NCI-H524 (cell line): ENCODE measurements around the gene TLE6.
"Not testable (repeated sequence)": the region's sequence is repeated elsewhere in the genome, so short reads cannot be mapped to it uniquely, and the experiment has no call there.

Experiments used
- DNase-seq, 2 experiments: peaks; one replicate each; lab custom pipeline; 2025; lab: John Stamatoyannopoulos, UW

The TLE6 gene

GRCh38 chr19:2977001-2977745 is at the start of gene TLE6:
TSS of gene TLE6 (plus strand) at chr19:2977564. CDS start at chr19:2978234, 670 bp downstream.
- peak; percentile 95 to 98 for DNase-seq

DNA sequence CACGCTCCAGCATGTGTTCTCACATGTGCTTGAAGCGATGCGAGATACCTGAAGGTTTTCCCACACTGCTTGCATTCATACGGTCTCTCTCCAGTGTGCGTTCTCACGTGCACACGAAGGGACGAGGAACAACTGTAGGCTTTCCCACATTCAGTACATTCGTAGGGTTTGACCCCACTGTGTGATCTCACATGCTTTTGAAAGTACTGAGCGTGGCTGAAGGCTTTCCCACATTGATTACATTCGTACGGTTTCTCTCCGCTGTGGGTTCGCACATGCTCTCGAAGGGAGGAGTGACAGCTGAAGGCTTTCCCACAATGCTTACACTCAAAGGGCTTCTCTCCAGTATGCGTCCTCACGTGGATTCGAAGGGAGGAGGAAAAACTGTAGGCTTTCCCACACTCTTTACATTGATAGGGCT is 43.9 kb upstream of the TLE6 start:
- no peak for DNase-seq

- DNase-seq = not testable (repeated sequence)
These were observed 41.5 kb upstream of the TLE6 start for GRCh38 chr19:2935863-2936262.

- no peak for DNase-seq
These were observed 34.3 kb upstream of the TLE6 start for GRCh38 chr19:2942928-2943640.

- no peak for DNase-seq
These were observed 33.0 kb upstream of the TLE6 start for GRCh38 chr19:2944403-2944774.

DNA sequence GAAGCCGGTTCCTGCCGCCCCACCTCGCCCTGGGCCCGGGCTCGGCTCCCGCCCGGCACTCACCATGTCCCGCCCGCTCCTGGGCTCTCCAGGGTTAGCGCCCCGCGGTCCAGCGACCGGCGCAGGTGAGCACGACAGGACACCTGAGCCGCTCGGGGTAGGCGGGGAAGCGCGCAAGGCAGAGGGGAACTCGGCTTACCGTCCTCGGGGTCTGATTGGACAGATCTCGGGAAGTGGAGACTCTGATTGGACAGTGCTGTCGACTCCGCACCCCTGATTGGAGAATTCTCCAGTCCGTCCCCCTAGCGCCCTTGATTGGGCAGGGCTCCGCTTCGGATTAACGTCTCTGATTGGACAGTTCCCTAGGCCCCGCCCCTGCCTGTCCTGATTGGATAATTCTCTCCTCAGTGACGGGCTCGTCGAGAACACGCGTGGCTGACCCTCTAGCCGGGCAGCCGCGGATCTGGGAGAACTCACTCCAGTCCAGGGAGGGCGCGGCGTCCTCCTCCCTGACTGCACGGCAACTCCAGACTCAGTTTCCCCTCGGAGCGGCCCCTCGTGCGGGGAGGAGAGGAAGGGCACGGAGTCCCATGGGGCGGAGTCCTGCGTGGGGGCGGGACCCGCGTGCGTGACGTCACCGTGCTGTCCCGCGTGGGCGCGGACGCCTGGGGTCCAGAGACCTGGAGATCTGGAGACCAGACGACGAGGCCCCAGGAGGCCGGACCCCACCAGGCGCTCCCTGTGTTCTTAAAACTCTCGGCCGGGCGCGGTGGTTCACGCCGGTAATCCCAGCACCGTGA is 32.4 kb upstream of the TLE6 start, which contains the start of gene ZNF77:
Gene ZNF77 (minus strand): TSS at position 197 of the 800 bp plus-strand sequence. CDS start 131 bp downstream, at position 66.
- peak; percentile 100 for DNase-seq

- no peak for DNase-seq
These were observed 31.7 kb upstream of the TLE6 start for GRCh38 chr19:2945575-2946184.

GRCh38 chr19:2949939-2950285 is 27.5 kb upstream of the TLE6 start:
- peak in 1 of 2 experiments; percentile 51 for DNase-seq

DNA sequence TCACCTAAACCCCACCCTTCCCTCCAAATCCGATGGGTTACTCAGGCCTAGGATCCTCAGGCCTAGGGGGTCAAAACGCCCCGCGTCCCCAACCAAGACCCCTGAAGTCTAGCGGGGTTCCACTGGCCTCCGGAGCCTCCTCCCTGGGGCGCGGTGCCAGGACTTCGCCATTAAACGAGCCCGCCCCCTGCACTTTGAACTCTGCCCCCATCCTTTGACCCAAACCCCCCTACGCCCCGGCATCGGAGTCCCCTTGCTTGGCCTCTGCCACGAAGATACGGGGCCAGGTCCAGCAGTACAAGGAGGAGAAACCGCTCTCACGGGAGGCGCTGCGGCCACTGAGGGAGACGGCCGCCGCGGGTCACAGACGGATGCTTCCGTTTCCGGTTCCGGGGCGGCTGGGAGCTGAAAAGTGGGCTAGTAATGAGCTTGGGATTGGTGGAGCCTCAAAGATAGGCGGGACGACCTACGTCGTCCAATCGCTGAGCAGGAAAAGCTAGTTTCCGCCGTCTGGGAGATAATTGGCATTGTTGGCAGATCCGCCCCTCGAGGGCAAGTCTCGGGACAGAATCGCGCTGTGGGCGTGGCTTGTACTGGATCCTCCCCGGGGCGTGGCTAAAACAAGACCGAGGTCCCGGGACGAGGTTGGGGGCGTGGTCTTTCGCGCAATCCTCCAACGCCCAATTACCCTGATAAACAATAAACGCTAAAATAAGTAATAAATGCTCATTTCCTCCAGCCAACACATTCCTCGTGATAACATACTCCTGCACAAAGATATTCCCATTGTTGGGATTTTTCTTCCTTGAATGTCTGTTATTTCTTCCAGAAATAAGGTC is 26.9 kb upstream of the TLE6 start:
- DNase-seq = peak; percentile 99 to 100

- DNase-seq = no peak
These were observed 24.3 kb upstream of the TLE6 start for GRCh38 chr19:2952953-2953481.

GRCh38 chr19:2957160-2957559 is 20.2 kb upstream of the TLE6 start:
- no peak for DNase-seq

DNA sequence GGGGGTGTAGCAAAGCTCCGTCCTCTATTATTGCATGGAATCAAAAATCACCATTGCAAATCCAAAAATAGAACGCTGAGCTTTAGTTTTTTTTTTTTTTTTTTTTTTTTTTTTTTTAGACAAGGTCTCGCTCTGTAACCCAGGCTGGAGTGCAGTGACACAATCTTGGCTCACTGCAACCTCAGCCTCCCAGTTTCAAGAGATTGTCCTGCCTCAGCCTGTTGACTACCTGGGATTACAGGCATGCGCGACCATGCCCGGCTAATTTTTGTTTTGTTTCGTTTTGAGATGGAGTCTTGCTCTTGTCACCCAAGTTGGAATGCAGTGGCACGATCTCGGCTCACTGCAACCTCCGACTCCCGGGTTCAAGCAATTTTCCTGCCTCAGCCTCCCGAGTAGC is 17.2 kb upstream of the TLE6 start:
- no peak for DNase-seq

- peak; percentile 69 to 92 for DNase-seq
These were observed 15.2 kb upstream of the TLE6 start for GRCh38 chr19:2962018-2962670.

DNA sequence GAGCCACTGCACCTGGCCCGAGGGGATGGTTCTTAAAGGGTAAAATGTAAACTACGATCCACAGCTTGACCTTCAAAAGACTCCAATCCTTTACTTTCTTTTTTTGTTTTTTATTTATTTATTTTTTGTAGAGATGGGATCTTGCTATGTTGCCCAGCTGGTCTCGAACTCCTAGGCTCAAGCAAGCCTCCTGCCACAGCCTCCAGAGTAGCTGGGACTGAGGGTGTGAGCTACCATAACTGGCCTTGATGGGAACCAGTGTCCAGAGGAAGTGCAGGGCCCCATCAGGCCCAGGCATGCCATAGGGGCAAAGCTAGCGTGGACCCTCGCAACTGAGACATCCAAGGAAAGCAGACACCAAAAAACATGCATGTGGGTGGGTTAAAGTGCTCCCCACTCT is 14.2 kb upstream of the TLE6 start:
- no peak for DNase-seq

GRCh38 chr19:2963631-2964030 is 13.7 kb upstream of the TLE6 start:
- not testable (repeated sequence) for DNase-seq

DNA sequence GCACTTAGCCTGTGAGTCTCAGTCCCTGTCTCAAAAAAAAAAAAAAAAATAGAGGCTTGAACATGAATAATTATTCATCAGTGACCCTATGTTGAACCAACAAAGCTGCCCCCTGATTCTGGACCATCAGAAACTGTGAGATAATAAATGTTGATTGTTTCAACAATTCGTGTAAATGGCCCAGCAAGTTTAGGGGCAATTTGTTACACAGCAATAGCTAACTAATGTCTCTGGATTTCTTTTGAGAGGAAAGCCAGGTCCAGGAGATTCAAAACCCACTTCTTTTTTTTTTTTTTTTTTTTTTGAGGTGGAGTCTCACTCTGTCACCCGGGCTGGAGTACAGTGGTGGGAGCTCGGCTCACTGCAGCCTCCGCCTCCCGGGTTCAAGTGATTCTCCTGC is 12.5 kb upstream of the TLE6 start:
- DNase-seq = no peak

DNA sequence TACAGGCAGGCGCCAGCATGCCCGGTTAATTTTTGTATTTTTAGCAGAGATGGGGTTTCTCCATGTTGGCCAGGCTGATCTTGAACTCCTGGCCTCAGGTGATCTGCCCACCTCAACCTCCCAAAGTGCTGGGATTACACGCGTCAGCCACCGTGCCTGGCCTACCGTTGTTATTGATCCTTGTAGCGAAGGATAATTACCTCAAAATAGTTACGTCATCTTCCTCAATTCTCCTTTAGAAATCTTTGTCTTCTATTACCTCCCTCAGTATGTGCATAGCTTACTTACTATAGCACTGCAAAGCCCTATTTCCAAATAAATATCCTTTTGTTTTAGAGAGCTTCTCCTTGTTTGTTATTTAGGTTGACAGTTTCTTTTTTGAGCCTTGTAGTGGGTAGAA is 9.4 kb upstream of the TLE6 start:
- DNase-seq = no peak

- DNase-seq = no peak
These were observed 8.3 kb upstream of the TLE6 start for GRCh38 chr19:2969104-2969504.

DNA sequence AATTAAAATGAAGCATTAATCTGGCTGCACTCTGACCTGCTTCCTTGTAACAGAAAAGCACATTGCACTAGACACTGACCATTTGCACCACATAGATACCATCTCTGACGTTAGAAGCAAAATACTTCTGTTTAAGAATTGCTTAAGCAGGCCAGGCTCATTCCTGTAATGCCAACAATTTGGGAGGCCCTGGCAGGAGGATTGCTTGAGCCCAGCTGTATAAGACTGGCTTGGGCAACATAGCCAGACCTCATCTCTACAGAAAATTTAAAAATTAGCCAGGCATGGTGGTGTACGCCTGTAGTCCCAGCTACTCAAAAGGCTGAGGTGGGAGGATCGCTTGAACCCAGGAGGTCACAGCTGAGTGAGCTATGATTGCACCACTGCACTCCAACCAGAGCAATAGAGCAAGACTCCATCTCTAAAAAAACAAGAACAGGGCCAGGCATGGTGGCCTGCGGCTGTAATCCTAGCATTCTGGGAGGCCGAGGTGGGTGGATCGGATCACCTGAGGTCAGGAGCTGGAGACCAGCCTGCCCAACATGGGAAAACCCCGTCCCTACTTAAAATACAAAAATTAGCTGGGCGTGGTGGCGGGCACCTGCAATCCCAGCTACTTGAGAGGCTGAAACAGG is 7.0 kb upstream of the TLE6 start:
- no peak for DNase-seq

GRCh38 chr19:2973229-2973628 is 4.1 kb upstream of the TLE6 start:
- DNase-seq = no peak
